ENCODE data around the gene RAD17. TPM values are rescaled to one million over a fixed set of nuclear protein-coding genes. Genes with fewer than 3 reads are reported as not detected.

Gene RAD17
- total and polyA plus RNA-seq, 2 of the 8 experiments (the other 6 are each of a cell fraction or from before 2014, with no cell fraction given), result 12.9 to 28.1 TPM

- DNase-seq (ENCODE audit: low read depth in 1 of 2, low spot score in 2 of 2) (no peak), FAIRE-seq (no peak)
- Histone ChIP-seq H2BK12ac (ENCODE audit: low read depth, low read length) (no peak overlapping the region), H3K4ac (replicated peaks; ENCODE audit: insufficient read length, low read depth, low read length) (no peak overlapping the region), H3K9me3 (ENCODE audit: insufficient read depth in 2 of 2, low read depth in 1 of 2, low read length in 1 of 2) (no peaks in the 10 kb centered on the region), H2BK120ac (replicated peaks; ENCODE audit: low read depth, low read length) (no peak overlapping the region), H3K27ac (ENCODE audit: low read depth, low read length) (no peak overlapping the region), H3K36me3 (ENCODE audit: control insufficient read depth in 2 of 4, insufficient read depth in 4 of 4, low read length in 3 of 4) (no peaks in the 10 kb centered on the region), H3K27me3 (replicated peaks in 1 of 4; ENCODE audit: control insufficient read depth in 3 of 4, extremely low read depth in 1 of 4, insufficient read depth in 3 of 4, low read length in 3 of 4) (no peaks in the 10 kb centered on the region), H3K23me2 (ENCODE audit: low read depth, low read length) (no peaks in the 10 kb centered on the region), H3K56ac (replicated peaks; ENCODE audit: insufficient read length, low read depth, low read length) (no peak overlapping the region), H4K8ac (ENCODE audit: extremely low read depth, insufficient read depth, low read length) (no peak overlapping the region), H2BK20ac (ENCODE audit: low read length) (no peak overlapping the region), H3K4me1 (replicated peaks in 1 of 4; ENCODE audit: control insufficient read depth in 3 of 4, insufficient read depth in 4 of 4, low read length in 3 of 4) (no peaks in the 10 kb centered on the region), H3K4me3 (ENCODE audit: extremely low read depth in 1 of 4, insufficient read depth in 2 of 4, low read depth in 3 of 4, low read length in 4 of 4) (no peak overlapping the region), H3K18ac (ENCODE audit: extremely low read depth, low read length) (no peak overlapping the region), H2BK15ac (ENCODE audit: low read length) (no peak overlapping the region), H3K79me1 (ENCODE audit: low read depth, low read length) (no peaks in the 10 kb centered on the region), H2AK5ac (ENCODE audit: low read depth, low read length) (no peak overlapping the region), H3K23ac (ENCODE audit: insufficient read length) (no peak overlapping the region), H2AFZ (ENCODE audit: low read length) (no peak overlapping the region), H3K79me2 (ENCODE audit: control insufficient read depth in 1 of 2, insufficient read depth in 2 of 2, low read length in 2 of 2) (no peaks in the 10 kb centered on the region), H4K91ac (replicated peaks; ENCODE audit: insufficient read length, low read length) (no peak overlapping the region), H4K20me1 (replicated peaks in 1 of 2; ENCODE audit: control insufficient read depth in 1 of 2, insufficient read depth in 2 of 2, low read length in 2 of 2) (no peaks in the 10 kb centered on the region), H3K14ac (ENCODE audit: insufficient read length) (no peak overlapping the region), H4K5ac (ENCODE audit: insufficient read length, low read depth, low read length) (no peak overlapping the region), H2BK5ac (ENCODE audit: low read depth, low read length) (no peak overlapping the region), H3K9ac (replicated peaks in 1 of 4; ENCODE audit: extremely low read depth in 1 of 4, low read depth in 3 of 4, low read length in 3 of 4) (no peak overlapping the region), H3K4me2 (ENCODE audit: insufficient read depth in 1 of 2, low read depth in 2 of 2, low read length in 2 of 2) (no peak overlapping the region)
- ChIA-PET CTCF (ENCODE audit: partially characterized antibody) (no interaction called here), POLR2A (ENCODE audit: partially characterized antibody) (no interaction called here)
- 91% methylated on average over 4 of the region's 4 CpGs; no CpG with 5 or more reads in 1 of the 2 experiments for WGBS, 2 experiments (ENCODE audit: extremely low coverage in 1 of 2, insufficient coverage in 1 of 2, insufficient read length in 1 of 2, insufficient replicate concordance in 2 of 2, low coverage in 1 of 2, low lambda C conversion rate in 2 of 2, missing lambda C conversion rate in 1 of 2)
- TF ChIP-seq BACH1 (IDR thresholded peaks at IDR 0.05; ENCODE audit: low read length), result no peak
- TF ChIP-seq RBBP5 (IDR thresholded peaks at IDR 0.05; ENCODE audit: borderline replicate concordance, low read depth, low read length), result no peak
- no peak for TF ChIP-seq MAFK (IDR thresholded peaks at IDR 0.05; ENCODE audit: low read depth, low read length)
- TF ChIP-seq NANOG (IDR thresholded peaks at IDR 0.05; ENCODE audit: insufficient read depth, low read depth, low read length, poor library complexity, severe bottlenecking), result no peak
- TF ChIP-seq TAF7 (optimal IDR thresholded peaks at IDR 0.05; ENCODE audit: borderline replicate concordance, low read depth, low read length), result no peak
- TF ChIP-seq SP4 (IDR thresholded peaks at IDR 0.05; ENCODE audit: low read length), result no peak
- TF ChIP-seq KDM5A (IDR thresholded peaks at IDR 0.05; ENCODE audit: low read length), result no peak
- no peak for TF ChIP-seq SRF (IDR thresholded peaks at IDR 0.05; ENCODE audit: low read depth, low read length)
- TF ChIP-seq JUN (IDR thresholded peaks at IDR 0.05; ENCODE audit: low read depth, low read length), result no peak
- no peak for TF ChIP-seq POU5F1 (IDR thresholded peaks at IDR 0.05; ENCODE audit: low read depth, low read length)
- TF ChIP-seq NRF1 (IDR thresholded peaks at IDR 0.05; ENCODE audit: low read depth, low read length), result no peak
- TF ChIP-seq SIRT6 (IDR thresholded peaks at IDR 0.05; ENCODE audit: low read length), result no peak
- TF ChIP-seq RNF2 (IDR thresholded peaks at IDR 0.05; ENCODE audit: borderline replicate concordance, low read depth, low read length, missing control alignments, poor library complexity, severe bottlenecking), result no peak
- no peak for TF ChIP-seq BRCA1 (IDR thresholded peaks at IDR 0.05; ENCODE audit: low read depth, low read length)
Measured at GRCh38 chr5:69451941-69452647, 82.5 kb downstream of the RAD17 start.
